ENCODE measurements around the gene ADGRG1.

GRCh38 chr16:57593021-57593420, 35.4 kb upstream of the ADGRG1 start:
- no peak for TF ChIP-seq CTCF (IDR thresholded peaks at IDR 0.05; ENCODE audit: low read length)
- TF ChIP-seq EZH2phosphoT487 (IDR thresholded peaks at IDR 0.05; ENCODE audit: low read length) = no peak
